DOHH2 (cell line): Measurements from ENCODE around the gene POFUT1.
"Not testable (repeated sequence)": the region's sequence is repeated elsewhere in the genome, so short reads cannot be mapped to it uniquely, and the experiment has no call there.

Experiments used
- H3F3A ChIP-seq: fragments of 200-600 bp; sonication (generic), shearing (Covaris generic); 2 replicates; pipeline ENCODE4 v1.6.0; 2016; ENCODE audit warnings: antibody characterized with exemption, mild to moderate bottlenecking; ENCODE audit not compliant: control insufficient read depth, insufficient read depth
- H3K27ac ChIP-seq: fragments of 200-600 bp; sonication (generic); 2 replicates; pipeline ENCODE4 v1.5.1; 2014; ENCODE audit warnings: low read depth, mild to moderate bottlenecking, low read length, moderate library complexity
- H3K27me3 ChIP-seq: fragments of 200-600 bp; sonication (generic); 2 replicates; pipeline ENCODE4 v1.6.1; 2014; ENCODE audit warnings: mild to moderate bottlenecking, low read length, mixed read lengths; ENCODE audit not compliant: control insufficient read depth
- H3K36me3 ChIP-seq: fragments of 200-600 bp; sonication (generic); 2 replicates; pipeline ENCODE4 v1.6.1; 2014; ENCODE audit warnings: mild to moderate bottlenecking, low read length, moderate library complexity, mixed read lengths; ENCODE audit not compliant: control insufficient read depth
- H3K4me1 ChIP-seq: fragments of 200-600 bp; sonication (generic); 2 replicates; pipeline ENCODE4 v1.6.1; 2014; ENCODE audit warnings: mild to moderate bottlenecking, low read length, mixed read lengths; ENCODE audit not compliant: control insufficient read depth
- H3K4me2 ChIP-seq: fragments of 200-600 bp; sonication (generic); 2 replicates; pipeline ENCODE4 v1.6.0; 2014; ENCODE audit warnings: mild to moderate bottlenecking, low read length, moderate library complexity
- H3K4me3 ChIP-seq: fragments of 200-600 bp; sonication (generic); 2 replicates; pipeline ENCODE4 v1.5.1; 2014; ENCODE audit warnings: mild to moderate bottlenecking, low read length, mixed read lengths
- H3K79me2 ChIP-seq: fragments of 200-600 bp; sonication (generic); 2 replicates; pipeline ENCODE4 v1.6.1; 2014; ENCODE audit warnings: mild to moderate bottlenecking, low read length, mixed read lengths; ENCODE audit not compliant: control insufficient read depth
- H3K9me2 ChIP-seq: fragments of 200-600 bp; sonication (generic); replicated peaks from 2 replicates; pipeline ENCODE4 v1.6.1; 2014; ENCODE audit warnings: mild to moderate bottlenecking, low read length, mixed read lengths; ENCODE audit not compliant: control insufficient read depth
- H3K9me3 ChIP-seq: fragments of 200-600 bp; sonication (generic); 2 replicates; pipeline ENCODE4 v1.6.1; 2014; ENCODE audit warnings: antibody characterized with exemption, low read length, mixed read lengths; ENCODE audit not compliant: control insufficient read depth, insufficient read depth
- H4K20me1 ChIP-seq: fragments of 200-600 bp; sonication (generic); 2 replicates; pipeline ENCODE4 v1.6.0; 2014; ENCODE audit warnings: low read depth, mild to moderate bottlenecking, antibody characterized with exemption, low read length, moderate library complexity; ENCODE audit not compliant: control insufficient read depth, insufficient read depth
- EZH2phosphoT487 ChIP-seq: fragments of 200-600 bp; sonication (generic); IDR thresholded peaks from 2 replicates; pipeline ENCODE4 v1.6.1; 2017; ENCODE audit warnings: borderline replicate concordance, mild to moderate bottlenecking, antibody characterized with exemption, low read length, moderate library complexity, mixed read lengths
- TF ChIP-seq, protein P1 (sequence below): fragments of 200-600 bp; sonication (generic); IDR thresholded peaks from one replicate; pipeline ENCODE4 v1.5.1; 2014; ENCODE audit warnings: antibody characterized with exemption, mild to moderate bottlenecking, low read depth, low read length; ENCODE audit not compliant: poor library complexity, severe bottlenecking

POFUT1 gene

GRCh38 chr20:32263398-32263954 lies 55.8 kb downstream of the POFUT1 start:
- H3K4me1 ChIP-seq: peaks cover 52% of the 10 kb centered on the region
- H3K4me3 ChIP-seq: no peak overlapping the region
- peaks cover 6% of the 10 kb centered on the region; the same call in 1 of the 2 replicates for H3F3A ChIP-seq
- H4K20me1 ChIP-seq: no peaks in the 10 kb centered on the region
- no peak overlapping the region for H3K4me2 ChIP-seq
- H3K79me2 ChIP-seq: no peaks in the 10 kb centered on the region
- H3K9me3 ChIP-seq: no peaks in the 10 kb centered on the region
- TF ChIP-seq EZH2phosphoT487: no peak
- TF ChIP-seq, protein P1, sequence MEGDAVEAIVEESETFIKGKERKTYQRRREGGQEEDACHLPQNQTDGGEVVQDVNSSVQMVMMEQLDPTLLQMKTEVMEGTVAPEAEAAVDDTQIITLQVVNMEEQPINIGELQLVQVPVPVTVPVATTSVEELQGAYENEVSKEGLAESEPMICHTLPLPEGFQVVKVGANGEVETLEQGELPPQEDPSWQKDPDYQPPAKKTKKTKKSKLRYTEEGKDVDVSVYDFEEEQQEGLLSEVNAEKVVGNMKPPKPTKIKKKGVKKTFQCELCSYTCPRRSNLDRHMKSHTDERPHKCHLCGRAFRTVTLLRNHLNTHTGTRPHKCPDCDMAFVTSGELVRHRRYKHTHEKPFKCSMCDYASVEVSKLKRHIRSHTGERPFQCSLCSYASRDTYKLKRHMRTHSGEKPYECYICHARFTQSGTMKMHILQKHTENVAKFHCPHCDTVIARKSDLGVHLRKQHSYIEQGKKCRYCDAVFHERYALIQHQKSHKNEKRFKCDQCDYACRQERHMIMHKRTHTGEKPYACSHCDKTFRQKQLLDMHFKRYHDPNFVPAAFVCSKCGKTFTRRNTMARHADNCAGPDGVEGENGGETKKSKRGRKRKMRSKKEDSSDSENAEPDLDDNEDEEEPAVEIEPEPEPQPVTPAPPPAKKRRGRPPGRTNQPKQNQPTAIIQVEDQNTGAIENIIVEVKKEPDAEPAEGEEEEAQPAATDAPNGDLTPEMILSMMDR: no peak
- no peaks in the 10 kb centered on the region for H3K36me3 ChIP-seq
- no peaks in the 10 kb centered on the region for H3K9me2 ChIP-seq
- no peaks in the 10 kb centered on the region for H3K27me3 ChIP-seq
- H3K27ac ChIP-seq: no peak overlapping the region

- H3K36me3 ChIP-seq: no peaks in the 10 kb centered on the region
- no peaks in the 10 kb centered on the region for H4K20me1 ChIP-seq
- peaks cover 23% of the 10 kb centered on the region for H3F3A ChIP-seq
- H3K4me2 ChIP-seq: no peak overlapping the region
- peaks cover 91% of the 10 kb centered on the region for H3K4me1 ChIP-seq
- peaks cover 5% of the 10 kb centered on the region; the same call in 1 of the 2 replicates for H3K9me3 ChIP-seq
- H3K9me2 ChIP-seq: no peaks in the 10 kb centered on the region
- no peaks in the 10 kb centered on the region for H3K79me2 ChIP-seq
- TF ChIP-seq, protein P1: no peak
- no peak for TF ChIP-seq EZH2phosphoT487
- H3K27ac ChIP-seq: 0 out of 2 replicates have a peak overlapping the region, but pooled peaks have one; percentile 60
- H3K27me3 ChIP-seq: no peaks in the 10 kb centered on the region
- H3K4me3 ChIP-seq: no peak overlapping the region
These were observed 63.9 kb downstream of the POFUT1 start for GRCh38 chr20:32271620-32272019.

DNA sequence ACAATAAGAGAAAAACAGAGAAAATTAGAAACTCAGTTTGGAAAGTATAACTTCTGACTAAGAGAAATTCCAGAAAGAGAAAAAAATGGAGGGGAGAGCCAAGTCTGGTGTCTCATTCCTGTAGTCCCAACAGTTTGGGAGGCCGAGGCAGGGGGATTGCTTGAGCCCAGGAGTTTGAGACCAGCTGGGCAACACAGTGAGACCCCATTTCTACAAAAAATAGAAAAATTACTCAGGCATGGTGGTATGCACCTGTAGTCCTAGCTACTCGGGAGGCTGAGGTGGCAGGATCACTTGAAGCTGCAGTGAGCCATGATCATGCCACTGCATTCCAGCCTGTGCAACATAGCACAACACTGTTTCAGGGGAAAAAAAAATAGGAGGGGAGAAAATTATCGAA lies 66.7 kb downstream of the POFUT1 start:
- peaks cover 3% of the 10 kb centered on the region; the same call in 1 of the 2 replicates for H3K36me3 ChIP-seq
- no peak overlapping the region for H3K4me3 ChIP-seq
- no peaks in the 10 kb centered on the region for H3K9me2 ChIP-seq
- no peak overlapping the region for H3K27ac ChIP-seq
- H3K9me3 ChIP-seq: peaks cover 5% of the 10 kb centered on the region; the same call in 1 of the 2 replicates
- H3K4me1 ChIP-seq: peaks cover 84% of the 10 kb centered on the region
- peaks cover 23% of the 10 kb centered on the region for H3F3A ChIP-seq
- no peaks in the 10 kb centered on the region for H4K20me1 ChIP-seq
- TF ChIP-seq, protein P1: no peak
- no peak for TF ChIP-seq EZH2phosphoT487
- no peaks in the 10 kb centered on the region for H3K27me3 ChIP-seq
- peaks cover 18% of the 10 kb centered on the region for H3K79me2 ChIP-seq
- H3K4me2 ChIP-seq: no peak overlapping the region

- H3K9me3 ChIP-seq, H3K9me2 ChIP-seq, H3K27ac ChIP-seq, H3K27me3 ChIP-seq, H3K36me3 ChIP-seq, H4K20me1 ChIP-seq, H3K4me2 ChIP-seq, H3K4me3 ChIP-seq: not testable (repeated sequence)
- Histone ChIP-seq H3K79me2 (peaks cover 26% of the 10 kb centered on the region), H3F3A (peaks cover 23% of the 10 kb centered on the region), H3K4me1 (peaks cover 84% of the 10 kb centered on the region)
These were observed 67.5 kb downstream of the POFUT1 start for GRCh38 chr20:32275163-32275562.
